Glomerular visceral epithelial cell (primary cell): ENCODE data around the gene TRIM17.

Source experiments
- DNase-seq: peaks from one replicate; pipeline ENCODE4 v3.0.0-alpha.2; 2016; ENCODE audit errors: extremely low spot score

The TRIM17 gene

DNA sequence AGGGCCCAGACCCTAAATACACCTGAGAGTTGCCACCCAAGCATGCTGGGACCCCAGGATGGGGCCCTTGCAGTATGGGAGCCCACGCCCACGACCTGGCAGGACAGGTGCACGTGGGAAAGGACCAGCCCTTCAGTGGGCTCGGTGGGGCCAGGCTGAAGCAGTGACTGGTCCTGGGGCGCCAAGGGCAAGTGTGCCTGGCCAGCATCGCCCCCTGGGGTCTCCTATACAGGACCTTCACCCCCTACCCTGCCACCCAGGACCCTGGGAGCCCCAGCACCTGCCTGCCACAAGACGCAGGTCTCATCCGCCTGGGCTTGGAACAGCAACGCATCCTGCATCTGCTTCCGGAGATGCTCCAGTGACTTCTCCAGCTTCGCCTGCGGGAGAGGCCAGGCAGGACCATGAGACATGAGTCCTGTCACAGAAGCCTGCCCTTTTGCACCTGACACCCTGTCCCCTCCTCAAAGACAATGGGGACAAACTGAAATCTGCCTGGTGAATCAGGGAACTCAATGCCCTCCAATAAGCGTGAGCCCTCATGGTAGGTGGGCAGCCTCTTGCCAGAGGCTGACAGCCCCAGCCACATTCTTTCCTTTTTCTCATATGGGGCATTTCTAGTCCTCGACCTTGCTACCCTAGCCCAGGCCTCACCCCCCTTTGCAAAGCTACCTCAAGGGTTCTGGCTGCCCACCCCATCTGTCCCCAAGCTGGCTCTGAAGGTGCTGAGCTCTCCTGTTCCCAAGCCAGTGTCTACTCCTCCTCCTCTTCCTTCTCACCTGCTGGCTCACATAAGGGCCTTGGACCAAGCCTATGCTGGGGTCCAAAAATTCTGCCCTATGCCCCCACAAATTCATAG lies 14.7 kb downstream of the TRIM17 start:
- DNase-seq = no peak

DNA sequence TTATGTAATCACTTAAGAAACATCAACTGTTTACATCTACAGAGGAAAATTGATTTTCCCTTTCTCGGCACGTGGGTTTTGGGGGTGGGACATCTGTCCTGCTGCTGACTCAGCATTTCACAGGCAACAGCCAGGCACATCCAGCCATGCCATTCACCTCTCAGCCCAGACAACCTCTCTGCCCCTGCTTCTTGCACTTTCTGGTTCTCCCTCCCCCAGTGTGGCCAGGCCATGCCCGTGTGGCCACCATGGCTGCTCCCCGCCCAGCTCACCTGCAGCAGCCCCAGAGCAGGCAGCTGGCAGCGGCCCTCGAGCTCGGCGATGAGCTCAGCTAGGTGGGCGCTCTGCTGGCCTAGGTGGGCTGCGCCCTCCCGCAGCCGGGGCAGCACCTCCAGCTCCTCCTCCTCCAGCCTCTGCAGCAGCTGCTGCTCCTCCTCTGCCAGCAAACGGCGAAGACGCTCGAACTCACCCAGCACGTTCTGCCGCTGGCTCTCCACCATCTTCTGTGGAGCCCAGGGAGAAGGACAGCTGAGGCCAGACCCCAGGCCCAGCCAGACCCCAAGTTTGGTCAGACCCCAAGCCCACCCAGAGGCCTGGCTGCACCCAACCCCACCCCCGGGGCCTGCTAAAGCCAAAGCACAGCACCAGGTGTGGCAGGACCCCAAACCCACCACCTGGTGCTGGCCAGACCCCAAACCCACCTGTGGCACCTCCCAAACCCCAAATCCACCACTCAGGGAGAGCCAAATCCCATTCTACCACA lies 15.8 kb downstream of the TRIM17 start:
- DNase-seq = no peak

GRCh38 chr1:228400237-228400651 lies 16.4 kb downstream of the TRIM17 start:
- no peak for DNase-seq

DNA sequence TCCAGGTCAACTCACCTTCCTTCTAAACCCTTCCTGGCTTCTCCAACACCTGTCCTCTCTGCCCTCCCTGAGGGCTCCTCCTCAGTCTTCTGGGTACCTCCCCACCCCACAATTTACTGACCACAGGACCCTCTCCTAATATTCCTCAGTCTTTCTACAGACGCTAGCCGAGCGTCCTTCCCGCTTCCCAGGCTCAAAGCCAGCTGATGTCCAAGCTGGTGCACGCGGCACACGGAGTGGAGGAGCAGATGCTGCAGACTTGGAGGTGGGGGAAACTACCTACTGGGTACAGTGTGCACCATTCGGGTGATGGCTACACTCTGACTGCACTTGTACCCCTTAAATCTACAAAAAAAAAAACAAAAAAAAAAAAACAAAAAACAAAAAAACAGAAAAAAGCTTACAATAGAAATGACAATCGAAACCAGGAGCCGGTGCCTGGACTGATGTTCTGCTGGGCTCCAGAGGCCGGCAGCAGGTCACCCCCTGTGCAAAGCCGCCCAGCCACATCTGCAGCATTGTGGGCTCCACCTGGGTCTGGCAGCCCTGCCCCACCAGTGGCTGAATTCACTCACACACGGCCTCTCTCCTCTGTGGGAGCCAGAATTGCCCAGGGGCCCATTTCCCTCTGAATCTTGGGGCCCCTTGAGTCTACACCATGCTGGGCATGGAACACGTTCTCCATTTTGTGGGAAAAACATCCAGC lies 17.0 kb downstream of the TRIM17 start:
- no peak for DNase-seq

DNA sequence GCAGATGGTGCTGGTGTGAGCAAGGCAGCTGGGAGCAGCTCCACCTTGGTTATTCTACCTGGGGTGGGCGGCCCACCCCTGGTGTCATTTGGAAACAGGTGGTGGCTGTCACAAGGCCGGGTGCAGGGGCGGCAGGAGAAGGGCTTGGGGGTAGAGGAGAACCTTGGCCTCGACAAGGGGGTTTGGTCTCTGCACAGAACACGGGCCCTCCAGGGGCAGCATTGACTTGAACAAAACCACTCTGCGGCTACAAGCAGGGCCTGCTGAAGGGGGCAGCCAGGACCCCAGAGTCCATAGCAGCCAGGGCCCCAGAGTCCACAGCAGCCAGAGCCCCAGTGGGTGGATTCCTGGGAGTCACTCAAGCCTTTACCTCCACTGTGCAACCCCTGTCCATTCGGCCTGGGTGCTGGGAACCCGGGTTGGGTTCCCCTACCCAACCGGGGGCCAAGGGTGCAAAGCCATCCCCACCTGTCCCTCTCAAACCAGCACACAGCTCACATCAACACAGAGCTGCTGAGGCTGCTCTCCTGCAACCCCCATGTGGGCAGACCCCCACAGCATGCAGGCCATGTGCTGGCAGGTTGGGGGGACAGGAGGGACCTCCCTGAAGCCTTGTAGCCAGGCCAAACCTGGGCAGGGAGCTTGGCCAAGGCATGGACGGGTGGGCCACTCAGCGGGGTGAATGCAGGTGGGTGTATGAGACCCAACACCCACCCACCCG lies 17.8 kb downstream of the TRIM17 start:
- DNase-seq = no peak

DNA sequence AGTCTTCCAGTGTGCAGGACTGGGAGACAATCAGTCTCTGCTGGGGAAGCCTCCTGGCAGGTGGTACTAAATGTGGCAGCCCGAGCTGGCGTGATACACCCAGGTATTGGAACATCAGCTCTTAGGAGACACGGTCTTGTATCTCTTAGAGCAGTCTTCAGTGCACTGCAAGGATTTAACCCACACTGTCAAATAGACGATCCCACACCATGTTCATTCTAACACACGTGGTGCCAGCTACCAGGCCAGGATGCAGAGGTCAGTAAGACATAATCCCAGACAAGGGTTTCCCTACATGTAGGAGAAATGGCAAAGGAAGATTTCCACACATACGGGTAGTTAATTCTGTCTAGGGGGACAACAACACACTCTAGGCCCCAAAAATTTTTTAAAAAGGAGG lies 18.7 kb downstream of the TRIM17 start:
- DNase-seq = no peak

DNA sequence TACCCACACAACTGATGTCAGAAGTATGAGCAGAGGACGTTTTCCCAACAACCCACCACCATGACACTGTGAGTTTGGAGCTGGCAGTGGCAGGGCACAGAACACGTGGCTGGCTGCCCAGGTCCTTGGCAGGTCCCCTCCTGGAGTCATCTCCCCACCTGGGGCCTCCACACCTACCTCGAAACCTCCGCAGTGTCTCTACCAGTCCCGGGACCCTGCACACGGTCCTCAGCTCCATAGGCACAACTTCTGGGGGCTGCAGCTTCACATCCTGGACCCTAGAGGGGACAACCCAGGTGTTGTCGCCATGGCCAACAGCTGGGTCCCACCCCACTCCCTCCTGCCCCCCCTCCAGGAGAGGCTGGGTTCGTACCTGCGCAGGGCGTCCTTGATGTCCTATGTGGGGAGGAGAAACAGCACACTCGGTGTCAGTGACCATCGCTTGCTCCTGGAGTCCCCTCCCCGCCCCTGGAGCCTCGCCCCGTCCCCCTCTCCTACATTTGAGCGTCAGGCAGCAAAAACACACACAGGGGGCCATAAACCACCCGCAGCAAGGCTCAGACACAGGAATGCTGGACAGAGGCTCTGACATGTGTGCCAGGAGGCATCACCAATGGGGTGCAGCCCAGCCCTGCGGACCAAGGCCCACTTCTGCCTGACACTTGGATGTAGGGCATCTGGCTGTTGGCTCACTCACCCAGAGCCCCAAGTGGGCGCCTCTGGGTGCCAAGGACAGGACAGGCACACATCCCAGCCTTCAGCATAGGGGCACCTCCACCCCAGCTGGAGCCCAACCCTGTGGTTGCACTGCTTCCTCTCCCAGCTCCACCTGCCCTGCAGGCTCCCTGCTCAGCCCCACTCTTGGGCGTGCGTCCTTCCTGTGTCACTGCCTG lies 19.6 kb downstream of the TRIM17 start:
- DNase-seq = no peak

- DNase-seq = no peak
Observed at GRCh38 chr1:228394571-228395394, 21.9 kb downstream of the TRIM17 start.

DNA sequence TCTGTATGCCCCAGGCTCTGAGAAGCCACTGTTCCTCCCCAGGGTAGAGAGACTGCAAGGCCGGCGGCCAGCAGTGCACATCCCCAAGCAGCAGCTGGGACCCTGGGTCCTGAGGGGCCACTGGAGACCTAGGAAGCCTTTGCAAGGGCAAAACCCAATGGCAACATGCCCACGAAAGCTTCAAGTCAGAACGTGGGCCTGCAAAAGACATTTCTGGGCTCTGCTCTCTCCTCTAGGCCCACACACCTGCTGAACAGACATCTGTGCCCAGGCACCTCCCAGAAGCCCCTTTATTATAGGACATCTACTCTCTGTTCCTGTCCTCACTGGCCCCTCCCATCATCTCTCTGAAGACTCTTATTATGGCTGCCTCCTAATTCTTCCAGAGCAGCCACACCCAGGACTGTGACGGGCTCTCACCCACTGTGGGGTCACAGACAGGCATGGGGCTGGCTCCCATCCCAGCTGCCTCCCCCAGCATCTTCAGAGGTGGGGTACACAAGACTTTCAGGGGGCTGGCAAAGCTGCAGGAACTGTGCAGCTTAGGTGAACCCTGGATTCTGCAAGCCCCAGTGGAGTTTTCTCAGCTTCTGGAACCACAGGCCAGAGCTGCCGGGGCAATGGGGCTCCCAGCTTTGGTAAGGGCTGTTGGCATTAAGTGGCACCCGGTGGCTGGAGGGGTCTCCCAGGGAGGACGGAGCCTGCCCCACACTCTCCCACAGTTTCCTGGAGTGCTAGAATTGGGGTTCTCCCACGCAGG lies 22.7 kb downstream of the TRIM17 start:
- DNase-seq = no peak

DNA sequence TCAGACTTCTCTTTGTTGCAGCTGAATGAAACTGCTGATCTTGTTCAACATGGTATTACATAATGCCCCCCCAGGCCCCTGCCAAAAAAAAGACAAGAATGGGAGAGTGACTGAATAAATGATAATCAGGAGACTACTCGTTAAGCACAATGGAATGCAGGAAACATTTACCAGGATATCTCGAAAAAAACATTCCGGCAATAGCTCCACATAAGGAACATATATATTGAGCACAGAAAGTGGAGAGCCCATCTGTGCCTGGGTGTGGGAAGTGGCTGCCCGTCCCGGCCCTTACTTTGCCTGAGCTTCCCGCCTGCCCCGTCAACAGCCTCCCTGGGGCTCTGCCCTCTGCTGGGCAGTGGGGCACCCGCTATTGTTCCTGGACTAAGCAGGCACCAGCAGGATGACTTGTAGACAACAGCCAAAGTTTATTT lies 23.4 kb downstream of the TRIM17 start:
- DNase-seq = peak; percentile 34

DNA sequence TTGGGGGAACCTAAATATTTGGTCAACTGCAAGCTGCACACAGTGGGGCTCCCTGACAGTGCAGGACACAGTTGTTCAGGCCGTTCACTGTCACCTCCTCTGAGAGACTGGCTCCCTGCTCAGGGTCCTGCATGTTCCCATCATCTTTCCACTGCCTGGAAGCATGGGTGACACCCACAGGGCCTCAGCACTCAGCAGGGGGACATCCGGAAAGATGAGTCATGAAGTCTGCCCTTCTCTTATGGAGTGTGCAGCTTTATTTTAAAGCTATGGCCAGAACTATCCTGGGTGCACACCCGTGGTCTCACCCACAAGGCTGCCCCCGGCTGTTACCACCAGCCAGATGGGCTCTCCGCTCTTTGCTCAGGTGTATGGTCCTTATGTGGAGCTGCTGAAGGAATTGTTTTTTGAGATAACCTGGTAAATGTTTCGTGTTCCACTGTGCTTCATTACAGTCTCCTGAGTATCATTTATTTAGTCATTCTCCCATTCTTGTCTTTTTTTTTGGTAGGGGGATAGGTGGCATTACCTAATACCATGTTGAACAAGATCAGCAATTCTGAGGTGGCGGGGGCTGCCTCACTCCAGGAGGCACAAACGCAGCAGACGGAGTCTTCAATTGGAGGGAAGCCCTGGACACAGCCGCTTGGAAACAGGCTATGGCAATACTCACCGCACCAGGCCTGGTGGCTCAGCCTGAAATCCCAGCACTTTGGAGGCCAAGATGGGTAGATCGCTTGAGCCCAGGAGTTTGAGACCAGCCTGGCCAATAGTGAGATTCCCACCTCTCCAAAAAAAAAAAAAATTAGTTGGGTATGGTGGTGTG lies 24.3 kb downstream of the TRIM17 start:
- peak; percentile 24 for DNase-seq

- DNase-seq = no peak
Observed at GRCh38 chr1:228391411-228392020, 25.1 kb downstream of the TRIM17 start.

GRCh38 chr1:228390649-228391048 lies 26.0 kb downstream of the TRIM17 start:
- DNase-seq = no peak

GRCh38 chr1:228387321-228387720 lies 29.3 kb downstream of the TRIM17 start:
- DNase-seq = no peak

- DNase-seq = no peak
Observed at GRCh38 chr1:228385232-228385631, 31.4 kb downstream of the TRIM17 start.

DNA sequence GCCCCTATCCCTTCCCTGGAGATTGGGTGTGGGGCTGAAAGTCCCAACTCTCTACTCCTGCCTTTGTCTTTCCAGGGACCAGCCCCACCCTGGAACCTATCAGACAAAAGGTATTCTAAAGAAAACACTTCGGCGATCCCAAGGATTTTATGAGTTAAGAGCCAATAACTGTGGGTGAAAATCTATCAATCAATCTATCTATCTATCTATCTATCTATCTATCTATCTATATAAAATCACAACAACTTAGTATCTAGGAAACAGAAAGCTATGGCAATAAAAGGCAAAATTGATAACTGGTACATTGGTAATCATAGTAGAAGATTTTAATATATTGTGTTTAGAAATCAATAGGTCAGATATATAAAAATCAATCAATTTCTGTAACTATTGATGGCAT lies 32.9 kb downstream of the TRIM17 start:
- DNase-seq = no peak

DNA sequence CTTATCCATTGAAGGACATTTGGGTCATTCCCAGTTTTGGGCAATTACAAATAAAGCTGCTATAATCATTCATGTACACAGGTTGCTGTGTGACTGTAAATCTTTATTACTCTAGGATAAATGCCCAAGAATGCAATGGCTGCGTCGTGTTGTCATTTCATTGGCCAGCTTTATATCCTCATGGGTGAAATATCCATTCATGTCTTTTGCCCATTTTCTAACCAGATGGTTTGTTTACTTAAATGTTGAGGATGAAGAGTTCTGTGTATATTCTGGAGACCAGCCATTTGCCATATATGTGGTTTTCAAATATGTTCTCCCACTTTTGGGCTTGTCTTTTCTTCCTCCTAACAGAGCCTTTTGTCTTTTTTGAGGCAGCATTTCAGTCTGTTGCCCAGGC lies 35.3 kb downstream of the TRIM17 start:
- no peak for DNase-seq

DNA sequence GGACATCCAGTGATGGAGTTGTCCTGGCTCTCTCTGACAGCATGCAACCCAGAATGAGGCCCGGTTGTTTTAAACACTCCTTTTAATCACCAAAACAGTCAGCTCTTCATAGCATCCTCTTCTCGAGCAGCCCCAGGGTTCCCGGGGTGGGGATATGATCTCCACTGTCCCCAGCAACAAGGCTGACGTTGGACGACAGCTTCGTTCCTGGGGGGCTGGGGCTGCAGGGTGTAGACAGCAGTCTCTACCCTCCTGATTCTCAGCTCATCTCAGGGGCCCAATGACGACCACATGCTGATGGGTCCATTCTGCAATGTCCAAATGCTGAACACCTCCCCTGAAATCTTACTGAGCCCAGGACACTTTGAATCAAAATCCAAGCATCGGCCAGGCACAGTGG lies 37.0 kb downstream of the TRIM17 start:
- no peak for DNase-seq
